ENCODE data around the gene SUFU.
"Not testable (repeated sequence)": the region's sequence is repeated elsewhere in the genome, so short reads cannot be mapped to it uniquely, and the experiment has no call there.

The SUFU gene

DNA sequence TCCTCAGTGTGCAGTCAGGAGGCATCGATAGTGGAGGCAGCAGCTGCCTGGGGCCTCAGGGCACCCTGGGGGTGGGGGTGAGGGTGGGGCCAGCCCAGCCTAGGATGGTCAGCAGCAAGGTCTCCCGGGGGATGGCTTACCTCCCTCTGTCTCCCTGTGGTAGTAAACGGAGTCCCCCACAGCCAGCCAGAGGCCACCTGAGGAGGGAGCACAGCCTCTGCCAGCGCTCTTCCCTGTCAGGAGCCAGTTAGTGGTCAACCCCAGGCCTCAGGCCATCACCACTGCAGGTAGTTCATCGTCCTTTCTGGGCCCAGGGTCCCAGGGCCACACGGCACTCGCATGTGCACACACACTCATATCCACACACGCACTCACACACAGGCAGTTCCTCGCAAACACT lies 23.4 kb upstream of the SUFU start:
- DNase-seq: no peak

DNA sequence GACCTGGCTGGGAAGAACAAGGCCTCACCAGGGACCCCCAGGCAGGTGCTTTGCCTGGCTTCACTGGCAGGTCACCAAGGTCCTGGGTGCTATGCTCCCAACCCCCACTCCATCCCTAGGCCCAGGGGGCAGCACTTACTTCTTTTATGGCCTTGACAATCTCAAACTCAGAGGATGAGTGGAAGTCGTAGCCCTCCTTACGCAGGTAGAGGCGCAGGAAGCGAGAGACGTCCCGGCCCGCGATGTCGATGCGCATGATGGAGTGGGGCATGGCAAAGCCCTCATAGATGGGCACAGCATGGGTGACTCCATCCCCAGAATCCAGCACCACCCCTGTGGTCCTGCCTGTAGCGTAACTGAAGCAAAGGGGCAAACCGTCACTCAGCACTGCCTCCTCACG lies 19.8 kb upstream of the SUFU start:
- no peak for DNase-seq

DNA sequence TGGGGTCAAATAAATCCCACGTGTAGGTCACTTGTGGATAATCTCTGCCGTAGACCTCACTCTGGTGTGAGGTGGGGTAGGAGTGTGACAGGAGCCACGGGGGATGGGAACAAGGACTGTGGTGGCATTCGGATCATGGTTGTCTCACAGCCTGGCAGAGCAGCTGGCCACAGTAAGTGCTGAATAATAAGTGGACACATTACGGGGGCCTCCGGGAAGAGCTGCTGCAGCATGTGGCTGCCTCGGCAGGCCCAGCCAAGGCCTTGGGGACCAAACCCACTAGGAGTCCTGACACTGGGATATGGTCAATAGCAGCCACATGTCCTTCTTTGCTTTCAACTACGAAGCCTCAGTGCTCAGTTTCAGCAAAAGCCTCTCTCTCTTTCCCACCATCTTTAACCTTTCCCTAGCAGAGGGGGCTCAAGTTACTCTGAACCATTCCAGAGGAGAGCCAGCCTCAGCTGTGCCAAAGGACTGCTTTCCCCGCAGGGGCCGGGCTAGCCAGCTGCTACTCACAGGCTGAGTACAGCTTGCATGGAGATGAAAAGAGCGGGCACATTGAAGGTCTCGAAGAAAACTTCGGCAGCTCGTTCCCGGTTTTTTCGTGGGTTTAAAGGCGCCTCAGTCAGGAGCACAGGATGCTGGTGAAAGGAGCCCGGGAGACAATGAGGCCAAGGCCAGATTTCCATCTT lies 18.5 kb upstream of the SUFU start:
- no peak for DNase-seq

DNA sequence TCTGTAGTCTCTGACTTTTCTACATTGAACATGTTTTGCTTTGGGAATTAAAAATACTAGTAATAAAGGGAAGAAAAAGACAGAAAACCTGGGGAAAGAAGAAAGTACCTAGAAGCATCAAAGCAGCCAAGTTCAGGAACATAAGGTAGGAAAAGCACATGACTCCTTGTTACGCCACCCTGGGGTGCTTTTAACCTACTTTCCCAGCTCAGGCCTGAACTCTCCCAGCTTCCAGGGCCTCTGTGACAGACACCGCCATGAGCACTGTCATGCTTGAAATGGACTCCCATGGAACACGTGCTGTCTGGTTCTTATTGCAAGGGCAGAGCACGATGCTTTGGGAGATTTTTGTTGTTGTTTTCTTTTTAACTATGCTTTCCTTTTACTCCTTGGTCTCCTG lies 12.6 kb upstream of the SUFU start:
- DNase-seq: no peak

DNA sequence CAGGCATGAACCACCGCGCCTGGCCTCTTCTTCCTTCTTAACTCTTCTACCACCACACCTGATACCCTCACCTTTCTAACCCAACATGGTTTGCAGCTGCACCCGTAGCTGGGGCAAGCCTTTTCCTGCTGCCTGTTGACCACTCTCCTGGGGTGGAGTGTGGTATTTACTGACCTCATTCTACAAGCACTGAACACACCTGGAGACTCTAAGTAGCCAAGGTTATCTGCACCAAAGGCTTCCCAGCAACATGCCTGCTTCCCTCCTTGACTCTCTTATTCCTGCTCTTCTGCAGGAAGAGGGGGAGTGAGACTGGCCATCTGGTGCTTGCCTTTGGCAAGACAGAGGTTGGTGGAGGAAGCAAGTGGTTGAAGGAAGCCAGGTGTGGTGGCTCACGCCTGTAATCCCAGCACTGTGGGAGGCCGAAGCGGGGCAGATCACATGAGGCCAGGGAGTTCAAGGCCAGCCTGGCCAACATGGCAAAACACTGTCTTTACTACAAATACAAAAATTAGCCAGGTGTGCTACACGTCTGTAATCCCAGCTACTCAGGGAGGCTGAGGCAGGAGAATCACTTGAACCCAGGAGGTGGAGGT lies 11.3 kb upstream of the SUFU start:
- DNase-seq: no peak

DNA sequence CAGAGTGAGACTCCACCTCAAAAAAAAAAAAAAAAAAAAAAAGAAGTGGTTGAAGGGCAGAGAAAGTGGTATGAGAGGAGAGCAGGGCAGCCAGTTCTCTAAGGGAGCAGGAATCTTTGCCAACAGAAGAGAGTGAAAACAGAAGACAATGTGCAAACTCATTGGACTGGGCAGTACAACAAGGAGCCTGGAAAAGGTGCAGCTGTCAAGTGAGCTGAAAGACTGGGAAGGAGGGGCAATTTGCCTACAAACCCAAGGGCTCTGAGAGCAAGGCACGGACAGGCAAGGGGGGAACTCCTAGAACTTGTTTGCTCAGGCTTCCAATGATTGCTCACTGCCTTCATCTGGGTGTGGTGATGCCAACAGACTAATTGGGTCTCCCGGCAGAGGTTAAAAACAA lies 10.8 kb upstream of the SUFU start:
- DNase-seq: no peak

DNA sequence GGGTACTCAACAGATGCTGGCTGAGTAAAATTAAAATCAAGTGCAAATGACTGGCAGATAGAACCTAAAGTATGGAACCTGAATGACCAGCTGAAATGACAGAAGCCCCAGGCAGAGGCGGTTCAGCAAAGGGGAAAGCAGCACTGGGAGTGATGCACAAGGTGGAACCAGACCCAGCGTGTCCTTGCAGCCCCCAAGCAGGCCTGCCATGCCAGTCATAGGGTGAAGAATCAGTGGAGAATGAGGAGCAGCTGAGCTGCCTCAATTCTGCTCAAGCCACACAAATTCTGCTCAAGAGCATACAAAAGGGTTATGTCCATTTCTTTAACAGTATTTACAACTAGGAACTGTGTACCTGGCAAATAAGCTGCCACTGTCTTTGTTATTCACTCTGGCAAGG lies 10.0 kb upstream of the SUFU start:
- DNase-seq: no peak

DNA sequence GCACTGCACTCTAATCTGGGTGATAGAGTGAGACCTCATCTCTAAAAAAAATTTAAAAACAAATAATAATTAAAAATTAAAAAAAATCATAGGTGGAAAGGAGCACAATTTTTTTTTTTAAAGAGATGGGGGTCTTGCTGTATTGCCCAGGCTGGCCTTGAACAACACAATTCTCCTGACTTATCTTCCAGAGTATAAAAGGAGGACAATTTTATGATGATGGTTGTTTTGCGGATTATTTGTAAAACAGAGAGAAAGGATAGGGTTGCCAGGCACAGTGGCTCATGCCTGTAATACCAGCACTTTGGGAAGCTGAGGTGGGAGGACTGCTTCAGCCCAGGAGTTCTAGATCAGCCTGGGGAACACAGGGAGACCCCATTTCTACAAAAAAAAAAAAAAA lies 6.2 kb upstream of the SUFU start:
- DNase-seq: no peak

DNA sequence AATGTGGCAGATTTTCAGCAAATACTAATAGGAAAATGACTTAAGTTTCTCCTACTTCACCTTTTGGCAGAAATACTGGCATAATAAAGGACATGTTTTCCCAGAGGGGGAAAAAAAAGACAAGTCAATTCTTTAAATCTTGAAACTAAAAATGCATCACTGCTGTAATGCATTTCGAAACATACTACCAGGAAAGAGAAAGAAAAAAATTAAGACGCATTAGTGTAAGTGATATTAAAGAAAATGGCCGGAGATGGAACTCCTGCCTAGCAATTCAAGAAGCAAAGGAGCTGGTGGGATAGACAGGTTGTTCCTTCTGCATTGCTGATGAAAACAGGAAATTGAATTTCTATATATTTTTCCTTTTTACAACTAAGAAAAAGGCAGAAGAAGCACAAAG lies 4.4 kb upstream of the SUFU start:
- DNase-seq: no peak

DNA sequence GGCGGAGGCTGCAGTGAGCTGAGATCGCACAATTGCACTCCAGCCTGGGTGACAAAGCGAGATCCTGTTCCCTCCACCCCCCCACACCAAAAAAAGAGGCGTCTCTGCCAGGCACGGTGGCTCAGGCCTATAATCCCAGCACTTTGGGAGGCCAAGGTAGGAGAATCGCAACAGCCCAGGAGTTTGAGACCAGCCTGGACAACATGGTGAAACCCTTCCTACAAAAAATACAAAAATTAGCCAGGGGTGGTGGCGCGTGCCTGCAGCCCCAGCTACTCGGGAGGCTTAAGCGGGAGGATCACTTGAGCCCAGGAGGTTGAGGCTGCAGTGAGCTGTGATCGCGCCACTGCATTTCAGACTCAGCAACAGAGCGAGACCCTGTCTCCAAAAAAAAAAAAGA lies 3.1 kb upstream of the SUFU start:
- DNase-seq: not testable (repeated sequence)

DNA sequence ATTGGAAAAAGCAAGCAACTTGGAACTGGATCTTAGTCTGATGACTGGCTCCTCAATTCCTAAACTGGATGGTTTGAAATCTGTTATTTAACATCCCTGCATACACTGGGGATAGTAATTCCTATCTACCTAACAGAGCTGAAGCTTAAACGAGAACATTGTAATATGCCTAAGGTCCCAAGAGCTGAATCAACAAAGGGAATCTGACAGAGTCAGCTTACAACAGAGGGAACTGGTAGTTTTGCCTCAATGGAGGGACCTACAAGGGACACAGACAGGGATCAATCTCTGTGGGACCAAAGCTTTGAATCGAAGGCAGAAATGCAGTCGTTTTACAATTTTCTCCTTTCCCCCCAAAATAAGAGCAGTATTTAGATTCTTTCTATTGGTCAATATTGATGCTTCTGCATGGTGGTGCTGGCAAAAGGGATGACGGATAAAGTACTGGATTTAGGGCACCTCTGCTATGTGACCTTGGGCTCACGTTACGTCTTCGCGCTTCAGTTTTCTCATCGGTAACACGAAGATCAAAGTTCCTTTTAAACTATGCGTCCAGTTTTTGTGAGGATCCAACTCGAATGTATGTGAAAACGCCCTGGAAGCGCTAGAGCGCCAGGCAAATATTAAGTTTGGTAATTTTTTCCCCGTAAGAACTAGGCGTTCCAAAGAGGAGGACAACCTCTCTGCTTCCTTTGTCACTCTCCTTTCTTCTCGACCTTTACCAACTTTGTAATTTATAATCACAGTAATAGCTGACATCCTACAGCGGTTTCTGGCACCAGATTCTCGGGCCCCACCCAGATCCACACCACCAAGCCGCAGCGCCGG lies 2.4 kb upstream of the SUFU start:
- no peak for DNase-seq

DNA sequence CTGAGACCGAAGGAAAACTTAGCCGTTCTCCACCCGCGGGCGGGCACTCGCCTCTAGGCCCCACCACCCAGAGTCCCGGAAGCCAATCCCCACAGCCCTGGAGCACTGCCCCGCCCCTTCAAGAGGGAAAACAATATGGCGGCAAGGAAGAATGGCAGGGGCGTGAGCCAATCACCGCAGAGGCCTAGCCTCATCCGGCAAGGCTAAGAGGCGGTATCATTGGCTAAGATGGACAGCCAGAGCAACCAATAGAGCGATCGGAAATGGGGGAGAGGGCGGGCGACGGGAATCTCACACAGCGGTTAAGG lies 1.8 kb upstream of the SUFU start:
- peak; percentile 90 to 96 for DNase-seq

DNA sequence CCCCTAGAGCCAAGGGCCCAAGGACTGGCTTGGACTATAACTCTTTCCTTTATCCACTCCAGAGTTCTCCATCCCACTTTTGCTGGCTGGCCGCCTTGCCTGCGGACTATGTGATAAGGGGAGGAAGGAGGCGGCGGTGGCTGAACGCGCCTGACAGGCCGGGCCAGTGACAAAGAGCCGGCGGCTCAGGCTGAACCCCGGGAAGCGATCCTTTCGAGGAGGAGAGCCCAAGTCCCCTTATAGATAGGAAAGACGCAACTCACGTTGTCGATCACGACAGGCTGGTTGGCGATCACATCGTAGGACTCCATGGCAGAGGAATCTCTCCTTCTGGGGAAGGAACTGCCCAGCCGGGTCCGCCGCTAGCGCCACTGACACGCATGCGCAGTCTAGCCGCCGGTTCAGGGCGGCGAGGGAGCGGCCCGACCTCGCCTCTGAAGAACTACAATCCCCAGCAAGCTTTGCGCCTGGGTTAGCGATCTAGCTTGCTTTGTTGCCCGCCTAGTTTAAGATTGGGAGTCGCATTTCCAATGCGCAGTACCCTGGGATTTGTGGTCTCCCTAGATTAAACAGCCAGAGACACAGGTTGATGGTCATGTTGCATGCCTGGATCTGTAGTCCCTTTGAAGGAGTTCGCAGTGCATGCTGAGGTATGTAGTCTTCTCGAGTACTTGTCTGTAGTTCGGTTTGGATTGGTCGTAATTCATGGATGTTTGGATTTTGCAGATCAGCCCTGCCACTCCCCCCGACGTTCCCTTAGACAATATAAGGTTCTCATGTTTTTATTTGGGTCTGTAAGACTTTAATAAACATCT lies 1.2 kb upstream of the SUFU start, which contains the start of gene ACTR1A:
Gene ACTR1A, minus strand, starts transcription at position 376 of the 815 bp plus-strand sequence. Its CDS starts 65 bp downstream, at position 311.
- peak; percentile 88 to 97 for DNase-seq

DNA sequence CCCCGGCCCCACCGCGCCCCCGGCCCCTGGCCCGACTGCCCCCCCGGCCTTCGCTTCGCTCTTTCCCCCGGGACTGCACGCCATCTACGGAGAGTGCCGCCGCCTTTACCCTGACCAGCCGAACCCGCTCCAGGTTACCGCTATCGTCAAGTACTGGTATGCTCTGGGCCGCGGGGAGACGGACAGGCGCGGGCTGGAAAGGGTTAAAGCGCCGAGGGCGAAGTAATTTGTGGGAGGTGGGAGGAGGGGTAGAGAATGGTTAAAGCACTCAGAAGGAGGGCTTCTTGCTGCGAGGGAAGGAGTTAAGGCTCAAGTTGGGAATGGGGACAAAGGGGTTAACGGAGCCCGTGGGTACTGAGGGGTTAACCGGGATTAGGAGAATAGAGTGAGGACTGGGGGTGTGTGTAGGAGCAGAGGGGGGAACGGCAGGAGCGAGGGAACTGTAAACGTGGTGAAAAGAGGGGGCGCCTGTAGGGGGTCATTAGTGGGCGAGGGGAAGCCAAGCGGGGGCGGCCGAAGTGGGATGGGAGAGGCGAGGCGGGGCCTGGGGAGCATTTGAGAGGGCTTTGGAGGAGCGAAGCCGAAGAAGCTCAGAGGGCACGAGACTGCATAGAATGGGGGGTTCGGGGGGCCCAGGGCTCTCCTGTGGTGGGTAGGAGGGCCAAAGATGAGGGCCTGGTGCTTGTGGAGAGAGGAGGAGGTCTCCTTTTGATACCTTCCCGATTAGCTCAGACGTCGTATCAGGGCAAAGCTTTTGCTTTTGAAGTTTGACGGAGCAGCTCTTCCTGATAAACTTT lies 605 bp downstream of the SUFU start:
- DNase-seq: no peak

DNA sequence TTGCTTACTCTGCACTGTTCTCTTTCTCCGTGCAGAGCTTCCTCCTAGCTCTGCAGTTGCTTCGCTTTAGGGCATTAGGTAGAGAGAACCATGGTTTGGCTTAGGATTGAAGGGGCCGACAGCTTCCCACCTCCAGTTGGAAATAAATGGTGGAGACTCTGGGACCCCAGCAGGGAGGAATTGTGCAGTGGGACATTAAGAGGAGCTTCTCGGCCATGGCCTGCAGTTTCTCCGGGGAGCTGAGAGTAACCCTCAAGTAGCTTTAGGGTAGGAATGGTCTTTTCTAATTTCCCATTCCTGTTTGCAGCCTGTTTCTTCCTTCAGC lies 1.2 kb downstream of the SUFU start:
- DNase-seq: no peak

DNA sequence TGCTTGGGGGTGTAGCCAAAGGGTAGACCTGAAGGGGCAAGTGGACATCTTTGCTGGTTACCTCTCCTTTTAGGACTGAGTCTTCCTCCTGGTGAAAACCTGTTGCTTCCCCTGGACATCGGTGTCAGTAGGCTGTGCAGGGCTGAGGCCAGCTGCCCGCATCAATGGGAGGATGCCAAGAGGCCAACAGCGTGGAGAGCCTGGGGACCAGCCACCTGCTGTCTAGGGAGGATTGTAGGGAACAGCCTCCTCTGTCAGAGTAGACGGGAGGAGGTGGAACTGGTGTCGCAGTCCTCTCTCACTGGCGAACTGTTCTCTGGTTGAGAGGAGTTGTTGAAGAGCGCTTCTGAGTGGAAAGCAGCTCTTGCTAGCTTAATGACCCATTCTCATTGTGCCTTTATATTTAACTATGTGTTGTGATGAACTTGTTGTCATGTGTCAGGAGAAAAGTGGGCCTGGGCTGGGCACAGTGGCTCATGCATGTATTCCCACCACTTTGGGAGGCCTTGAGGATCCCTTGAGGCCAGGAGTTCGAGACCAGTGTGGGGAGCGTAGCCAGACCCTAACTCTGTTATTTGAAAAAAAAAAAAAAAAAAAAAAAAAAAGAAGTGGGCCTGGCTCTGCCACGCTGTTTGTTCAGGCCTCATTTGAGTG lies 1.8 kb downstream of the SUFU start:
- DNase-seq: no peak

DNA sequence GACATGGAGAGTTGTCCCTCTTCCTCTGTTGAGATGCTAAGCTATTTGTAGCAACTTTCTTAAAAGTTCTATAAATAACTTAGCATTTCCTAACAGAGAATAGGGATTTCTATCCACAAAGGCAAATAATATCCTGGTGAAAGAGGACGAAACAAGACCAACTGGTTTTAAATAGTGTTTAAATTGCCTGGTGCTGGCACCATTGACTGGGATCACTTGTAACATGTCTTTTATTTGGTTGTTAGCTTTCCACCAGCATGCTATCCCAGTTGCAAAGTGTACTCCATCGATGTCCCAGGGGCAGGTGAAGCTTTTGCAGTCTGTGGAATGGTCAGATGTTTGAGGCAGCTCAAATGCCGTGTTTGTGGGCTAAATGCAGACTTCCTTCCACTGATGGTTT lies 3.7 kb downstream of the SUFU start:
- no peak for DNase-seq

DNA sequence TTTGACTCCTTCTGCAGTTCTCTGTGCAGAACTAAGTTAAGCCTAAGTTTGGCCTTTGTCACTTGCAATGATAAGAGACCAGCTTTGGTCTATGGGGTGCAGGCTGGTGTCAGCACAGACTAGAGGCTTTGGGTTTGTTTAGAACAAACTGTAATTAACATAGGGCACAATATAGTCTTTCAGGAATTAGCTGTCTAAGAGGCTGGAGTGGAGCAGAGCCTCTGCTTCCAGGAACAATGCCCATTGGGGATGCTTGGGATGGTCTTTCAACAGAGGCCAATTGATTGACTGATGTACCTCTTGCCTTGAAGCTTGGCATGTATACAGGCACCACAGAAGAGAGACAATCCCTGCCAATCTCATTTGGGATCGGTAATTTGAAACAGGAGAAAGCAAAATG lies 4.7 kb downstream of the SUFU start:
- no peak for DNase-seq

DNA sequence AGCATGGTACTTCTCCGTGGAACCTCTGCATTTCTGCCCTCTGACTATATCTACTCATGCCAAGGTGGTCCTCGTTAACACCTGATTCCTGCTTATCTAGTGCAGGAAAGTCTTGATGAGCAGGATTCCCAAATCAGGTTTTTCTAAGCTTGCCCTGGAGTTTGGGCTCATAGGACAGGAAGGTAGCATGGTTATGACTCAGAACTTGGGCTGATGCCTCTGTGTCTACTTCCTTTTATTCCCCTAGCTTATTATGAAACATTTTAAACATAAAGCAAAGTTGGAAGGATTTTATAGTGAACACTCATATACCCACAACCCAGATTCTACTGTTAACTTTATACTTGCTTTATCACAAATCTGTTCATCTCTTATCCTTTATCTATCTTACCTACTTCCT lies 5.6 kb downstream of the SUFU start:
- no peak for DNase-seq

DNA sequence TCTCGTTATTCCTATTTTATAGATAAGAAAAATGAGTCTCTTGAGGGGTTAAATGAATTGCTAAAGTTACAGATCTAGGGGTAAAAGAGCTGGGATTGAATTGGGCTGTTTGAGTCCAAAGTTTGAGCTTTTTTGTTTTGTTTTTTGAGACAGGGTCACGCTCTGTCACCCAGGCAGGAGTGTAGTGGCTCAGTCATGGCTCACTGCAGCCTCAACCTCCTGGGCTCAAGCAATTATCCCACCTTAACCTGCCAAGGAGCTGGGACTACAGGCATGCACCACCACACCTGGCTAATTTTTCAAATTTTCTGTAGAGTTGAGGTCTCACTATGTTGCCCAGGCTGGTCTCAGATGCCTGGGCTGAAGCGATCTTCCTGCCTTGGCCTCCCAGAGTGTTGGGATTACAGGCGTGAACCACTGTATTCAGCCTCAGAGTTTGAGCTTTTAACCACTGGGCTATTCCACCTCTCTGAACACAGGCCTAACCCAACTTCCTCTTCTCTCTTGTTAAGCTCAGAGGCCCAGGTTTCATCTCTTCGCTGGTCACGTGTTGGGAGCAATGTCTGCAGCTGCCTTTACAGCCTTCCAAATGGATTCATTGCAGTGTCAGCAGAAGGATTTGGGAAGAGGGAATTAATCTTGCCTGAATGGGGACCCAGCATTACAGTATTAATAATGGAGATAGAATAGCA lies 8.0 kb downstream of the SUFU start:
- no peak for DNase-seq

DNA sequence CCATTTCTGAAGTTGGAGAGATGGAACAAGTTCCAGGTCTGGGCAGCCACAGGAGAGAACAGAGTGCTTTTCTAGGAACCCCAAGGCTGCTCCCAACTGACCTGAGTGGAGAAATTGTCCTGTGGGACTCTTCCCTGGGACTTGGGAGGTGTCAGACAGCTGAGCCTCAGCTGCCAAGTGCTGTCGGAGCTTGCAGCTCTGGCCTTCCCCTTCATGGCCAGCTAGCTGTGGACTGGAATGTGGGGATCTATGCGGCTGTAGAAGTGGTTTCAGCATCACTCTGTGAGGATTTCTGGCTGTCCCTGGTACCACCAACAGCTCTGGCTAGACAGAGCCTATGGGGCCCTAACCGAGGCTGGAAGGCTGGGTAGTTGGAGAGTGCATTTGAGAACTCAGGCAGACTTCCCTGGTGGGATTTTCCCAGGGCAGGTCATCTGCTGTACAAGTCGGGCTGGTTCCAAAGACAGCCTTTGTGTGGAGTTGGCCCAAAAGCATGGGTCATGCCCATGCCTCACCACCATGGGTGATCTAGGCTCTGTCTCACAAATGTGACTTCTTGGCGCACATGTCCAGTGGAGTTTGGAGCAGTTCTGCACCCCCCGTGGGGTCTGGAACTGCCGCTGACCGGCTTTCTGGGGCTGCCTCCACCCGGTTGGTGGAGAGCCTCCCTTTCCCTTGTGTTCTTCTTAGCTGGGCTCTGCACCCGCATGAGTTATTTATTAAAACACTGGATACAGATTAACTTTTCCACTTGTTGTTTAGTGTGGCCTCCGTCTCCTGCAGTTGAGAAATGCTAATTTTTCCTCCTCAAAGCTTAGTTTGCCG lies 10.9 kb downstream of the SUFU start:
- no peak for DNase-seq
